ENCODE data around the gene SPOP.
"Not testable (repeated sequence)": the region's sequence is repeated elsewhere in the genome, so short reads cannot be mapped to it uniquely, and the experiment has no call there.

Gene SPOP

GRCh38 chr17:49646056-49646390 is 31.9 kb downstream of the SPOP start:
- H3K4me1 ChIP-seq (ENCODE audit: insufficient read depth, low read length) = peaks cover 29% of the 10 kb centered on the region

GRCh38 chr17:49645654-49646053 is 32.2 kb downstream of the SPOP start:
- H3K4me3 ChIP-seq (ENCODE audit: low read depth in 1 of 2, low read length in 2 of 2) = peak overlapping the region; percentile 39 to 49
- no peaks in the 10 kb centered on the region for H3K27me3 ChIP-seq (ENCODE audit: control insufficient read depth in 1 of 2, insufficient read depth in 2 of 2, low read length in 2 of 2)
- H3K9ac ChIP-seq (ENCODE audit: low read length) = peak overlapping the region; percentile 90
- H3K9me3 ChIP-seq (ENCODE audit: low read length) = no peaks in the 10 kb centered on the region
- peak overlapping the region; percentile 95 for H3K27ac ChIP-seq (ENCODE audit: low read depth, low read length)
- H3K4me1 ChIP-seq (ENCODE audit: insufficient read depth, low read length) = peaks cover 30% of the 10 kb centered on the region
- H3K36me3 ChIP-seq (ENCODE audit: insufficient read depth, low read length) = no peaks in the 10 kb centered on the region

More at GRCh38 chr17:49646056-49646390, 31.9 kb downstream of the SPOP start:
- peak overlapping the region in 1 of 2 donors; percentile 49 for H3K4me3 ChIP-seq (ENCODE audit: low read depth in 1 of 2, low read length in 2 of 2)
- H3K27me3 ChIP-seq (ENCODE audit: control insufficient read depth in 1 of 2, insufficient read depth in 2 of 2, low read length in 2 of 2); H3K36me3 ChIP-seq (ENCODE audit: insufficient read depth, low read length); H3K9me3 ChIP-seq (ENCODE audit: low read length): not testable (repeated sequence)
- H3K9ac ChIP-seq (ENCODE audit: low read length) = peak overlapping the region; percentile 90
- H3K27ac ChIP-seq (ENCODE audit: low read depth, low read length) = peak overlapping the region; percentile 95

- no peak overlapping the region for H3K27ac ChIP-seq (ENCODE audit: low read depth, low read length)
- H3K9me3 ChIP-seq (ENCODE audit: low read length) = no peaks in the 10 kb centered on the region
- H3K4me3 ChIP-seq (ENCODE audit: low read depth in 1 of 2, low read length in 2 of 2) = peak overlapping the region in 1 of 2 donors; percentile 22
These were observed 37.3 kb downstream of the SPOP start for GRCh38 chr17:49640556-49640955.

GRCh38 chr17:49638818-49639217 is 39.1 kb downstream of the SPOP start:
- no peak overlapping the region for H3K9ac ChIP-seq (ENCODE audit: low read length)
- H3K4me1 ChIP-seq (ENCODE audit: insufficient read depth, low read length) = peaks cover 57% of the 10 kb centered on the region
- H3K4me3 ChIP-seq (ENCODE audit: low read depth in 1 of 2, low read length in 2 of 2) = no peak overlapping the region
- no peaks in the 10 kb centered on the region for H3K36me3 ChIP-seq (ENCODE audit: insufficient read depth, low read length)
- H3K27me3 ChIP-seq (ENCODE audit: control insufficient read depth in 1 of 2, insufficient read depth in 2 of 2, low read length in 2 of 2) = no peaks in the 10 kb centered on the region
- H3K9me3 ChIP-seq (ENCODE audit: low read length) = no peaks in the 10 kb centered on the region
- H3K27ac ChIP-seq (ENCODE audit: low read depth, low read length) = no peak overlapping the region

More at GRCh38 chr17:49640556-49640955, 37.3 kb downstream of the SPOP start:
- no peaks in the 10 kb centered on the region for H3K36me3 ChIP-seq (ENCODE audit: insufficient read depth, low read length)
- H3K9ac ChIP-seq (ENCODE audit: low read length) = peak overlapping the region; percentile 49
- no peaks in the 10 kb centered on the region for H3K27me3 ChIP-seq (ENCODE audit: control insufficient read depth in 1 of 2, insufficient read depth in 2 of 2, low read length in 2 of 2)
- peaks cover 46% of the 10 kb centered on the region for H3K4me1 ChIP-seq (ENCODE audit: insufficient read depth, low read length)

DNA sequence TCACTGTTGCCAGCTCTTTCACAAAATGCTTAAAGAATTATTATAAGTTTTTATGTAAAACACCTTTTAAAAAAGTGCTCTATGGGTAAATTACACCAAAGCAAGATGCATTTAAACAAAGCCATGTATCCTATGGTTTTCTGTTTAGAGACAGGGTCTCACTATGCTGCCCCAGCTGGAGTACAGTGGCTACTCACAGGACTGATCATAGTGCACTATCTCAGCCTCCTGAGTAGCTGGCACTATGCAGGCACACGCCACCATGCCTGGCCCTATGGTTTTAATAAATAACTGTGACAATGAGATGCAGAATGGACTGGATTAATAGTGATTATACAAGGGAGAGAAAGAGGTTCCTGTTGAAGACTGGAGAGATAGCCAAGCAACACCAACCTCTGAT is 40.2 kb downstream of the SPOP start:
- peaks cover 68% of the 10 kb centered on the region for H3K4me1 ChIP-seq (ENCODE audit: insufficient read depth, low read length)
- no peak overlapping the region for H3K9ac ChIP-seq (ENCODE audit: low read length)
- H3K36me3 ChIP-seq (ENCODE audit: insufficient read depth, low read length) = no peaks in the 10 kb centered on the region
- H3K27ac ChIP-seq (ENCODE audit: low read depth, low read length) = peak overlapping the region; percentile 6
- H3K4me3 ChIP-seq (ENCODE audit: low read depth in 1 of 2, low read length in 2 of 2) = no peak overlapping the region
- no peaks in the 10 kb centered on the region for H3K27me3 ChIP-seq (ENCODE audit: control insufficient read depth in 1 of 2, insufficient read depth in 2 of 2, low read length in 2 of 2)
- H3K9me3 ChIP-seq (ENCODE audit: low read length) = no peaks in the 10 kb centered on the region

DNA sequence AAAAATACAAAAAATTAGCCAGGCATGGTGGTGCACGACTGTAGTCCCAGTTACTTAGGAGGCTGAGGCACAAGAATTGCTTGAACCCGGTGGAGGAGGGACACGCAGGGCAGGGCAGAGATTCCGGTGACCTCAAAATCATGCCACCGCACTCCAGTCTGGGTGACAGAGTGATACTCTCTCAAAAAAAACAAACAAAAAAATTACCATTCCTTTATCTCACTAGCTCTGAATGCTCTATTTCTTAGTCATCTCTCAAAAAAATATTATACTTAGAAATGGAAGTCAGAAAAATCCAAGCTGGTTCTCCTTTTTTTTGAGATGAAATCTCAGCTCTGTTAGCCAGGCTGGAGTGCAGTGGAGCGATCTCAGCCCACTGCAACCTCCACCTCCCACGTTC is 40.8 kb downstream of the SPOP start:
- no peaks in the 10 kb centered on the region for H3K9me3 ChIP-seq (ENCODE audit: low read length)
- no peak overlapping the region for H3K9ac ChIP-seq (ENCODE audit: low read length)
- H3K4me3 ChIP-seq (ENCODE audit: low read depth in 1 of 2, low read length in 2 of 2) = no peak overlapping the region
- H3K4me1 ChIP-seq (ENCODE audit: insufficient read depth, low read length) = peaks cover 74% of the 10 kb centered on the region
- no peak overlapping the region for H3K27ac ChIP-seq (ENCODE audit: low read depth, low read length)
- H3K27me3 ChIP-seq (ENCODE audit: control insufficient read depth in 1 of 2, insufficient read depth in 2 of 2, low read length in 2 of 2) = no peaks in the 10 kb centered on the region
- H3K36me3 ChIP-seq (ENCODE audit: insufficient read depth, low read length) = no peaks in the 10 kb centered on the region

DNA sequence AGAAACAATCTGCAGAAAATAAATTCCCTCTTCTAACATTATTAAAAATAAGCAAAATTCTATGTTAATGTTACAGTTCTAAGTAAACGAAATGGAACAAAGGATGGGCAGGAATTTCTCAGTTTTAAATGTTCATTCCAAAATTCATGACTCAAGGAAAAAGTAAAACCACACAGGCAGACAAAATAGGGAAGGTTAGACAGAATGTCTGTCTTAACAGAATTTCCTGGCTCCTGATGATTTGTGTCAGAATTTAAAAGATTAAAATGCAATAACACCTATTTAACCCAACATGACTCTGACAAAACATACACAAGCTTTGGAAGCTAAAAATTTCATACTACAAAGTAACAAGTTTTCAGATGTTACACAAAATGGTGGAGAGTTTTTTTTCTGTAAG is 42.8 kb downstream of the SPOP start:
- H3K9me3 ChIP-seq (ENCODE audit: low read length) = no peaks in the 10 kb centered on the region
- no peak overlapping the region for H3K4me3 ChIP-seq (ENCODE audit: low read depth in 1 of 2, low read length in 2 of 2)
- no peak overlapping the region for H3K9ac ChIP-seq (ENCODE audit: low read length)
- H3K36me3 ChIP-seq (ENCODE audit: insufficient read depth, low read length) = no peaks in the 10 kb centered on the region
- peak overlapping the region; percentile 10 for H3K27ac ChIP-seq (ENCODE audit: low read depth, low read length)
- H3K27me3 ChIP-seq (ENCODE audit: control insufficient read depth in 1 of 2, insufficient read depth in 2 of 2, low read length in 2 of 2) = no peaks in the 10 kb centered on the region
- H3K4me1 ChIP-seq (ENCODE audit: insufficient read depth, low read length) = peaks cover 74% of the 10 kb centered on the region

GRCh38 chr17:49634485-49634860 is 43.4 kb downstream of the SPOP start:
- H3K9ac ChIP-seq (ENCODE audit: low read length) = no peak overlapping the region
- peaks cover 80% of the 10 kb centered on the region for H3K4me1 ChIP-seq (ENCODE audit: insufficient read depth, low read length)
- H3K4me3 ChIP-seq (ENCODE audit: low read depth in 1 of 2, low read length in 2 of 2) = no peak overlapping the region
- no peaks in the 10 kb centered on the region for H3K9me3 ChIP-seq (ENCODE audit: low read length)
- peak overlapping the region; percentile 68 for H3K27ac ChIP-seq (ENCODE audit: low read depth, low read length)
- no peaks in the 10 kb centered on the region for H3K27me3 ChIP-seq (ENCODE audit: control insufficient read depth in 1 of 2, insufficient read depth in 2 of 2, low read length in 2 of 2)
- H3K36me3 ChIP-seq (ENCODE audit: insufficient read depth, low read length) = no peaks in the 10 kb centered on the region

DNA sequence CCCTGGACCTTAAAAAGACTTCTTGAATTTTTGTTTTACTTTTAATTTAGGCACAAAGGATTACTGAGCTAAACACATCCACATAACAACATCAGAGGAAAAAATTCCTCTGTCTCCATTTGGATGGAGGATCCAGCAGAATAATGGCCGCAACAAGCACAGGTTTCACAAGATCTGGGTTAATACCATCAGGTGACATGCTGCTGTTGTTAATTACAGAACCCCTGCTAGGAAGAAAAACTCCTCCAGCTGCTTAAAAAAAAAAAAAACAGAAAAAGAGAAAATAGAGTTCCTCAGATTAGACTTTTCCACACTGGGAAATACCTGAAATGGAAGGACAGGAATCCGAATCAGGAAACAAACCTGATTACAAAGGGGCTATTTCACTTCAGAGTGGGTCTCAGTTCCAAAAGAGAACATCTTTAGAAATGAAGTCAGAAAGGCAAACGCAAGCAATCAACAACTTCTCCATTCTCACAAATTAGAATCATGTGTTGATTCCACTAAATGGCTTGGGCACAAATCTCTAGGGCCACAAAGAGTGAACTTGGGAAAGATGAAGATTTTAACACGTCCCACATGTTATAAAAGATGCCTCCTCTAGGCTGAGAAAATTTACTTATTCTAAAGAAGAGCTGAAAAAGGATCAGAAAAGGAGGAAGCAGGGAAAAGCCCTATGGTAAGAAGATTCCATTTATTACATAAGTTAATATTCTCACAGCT is 44.0 kb downstream of the SPOP start:
- H3K27ac ChIP-seq (ENCODE audit: low read depth, low read length) = peak overlapping the region; percentile 68
- no peaks in the 10 kb centered on the region for H3K9me3 ChIP-seq (ENCODE audit: low read length)
- no peak overlapping the region for H3K4me3 ChIP-seq (ENCODE audit: low read depth in 1 of 2, low read length in 2 of 2)
- peaks cover 82% of the 10 kb centered on the region for H3K4me1 ChIP-seq (ENCODE audit: insufficient read depth, low read length)
- no peak overlapping the region for H3K9ac ChIP-seq (ENCODE audit: low read length)
- no peaks in the 10 kb centered on the region for H3K27me3 ChIP-seq (ENCODE audit: control insufficient read depth in 1 of 2, insufficient read depth in 2 of 2, low read length in 2 of 2)
- no peaks in the 10 kb centered on the region for H3K36me3 ChIP-seq (ENCODE audit: insufficient read depth, low read length)

GRCh38 chr17:49633250-49633649 is 44.6 kb downstream of the SPOP start:
- Histone ChIP-seq H3K27ac (ENCODE audit: low read depth, low read length) (peak overlapping the region; percentile 68), H3K4me3 (ENCODE audit: low read depth in 1 of 2, low read length in 2 of 2) (no peak overlapping the region), H3K9ac (ENCODE audit: low read length) (no peak overlapping the region), H3K4me1 (ENCODE audit: insufficient read depth, low read length) (peaks cover 84% of the 10 kb centered on the region), H3K27me3 (ENCODE audit: control insufficient read depth in 1 of 2, insufficient read depth in 2 of 2, low read length in 2 of 2) (no peaks in the 10 kb centered on the region), H3K36me3 (ENCODE audit: insufficient read depth, low read length) (no peaks in the 10 kb centered on the region), H3K9me3 (ENCODE audit: low read length) (no peaks in the 10 kb centered on the region)

DNA sequence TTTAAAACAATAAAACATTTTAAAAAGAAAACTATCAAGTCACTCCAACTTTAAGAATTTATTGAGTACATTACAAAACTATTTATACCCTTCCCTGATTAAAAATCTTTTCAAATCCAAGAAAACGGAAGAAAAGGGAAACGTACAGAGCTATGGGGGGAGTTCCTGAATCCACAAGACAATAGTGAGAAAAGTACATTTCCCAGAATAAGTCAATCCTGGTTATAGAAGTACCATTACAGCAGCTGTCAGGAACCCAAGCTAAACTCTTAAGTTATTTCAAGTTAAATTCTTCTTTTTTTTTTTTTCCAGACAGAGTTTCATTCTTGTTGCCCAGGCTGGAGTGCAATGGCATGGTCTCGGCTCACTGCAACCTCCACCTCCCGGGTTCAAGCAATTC is 45.7 kb downstream of the SPOP start:
- no peaks in the 10 kb centered on the region for H3K27me3 ChIP-seq (ENCODE audit: control insufficient read depth in 1 of 2, insufficient read depth in 2 of 2, low read length in 2 of 2)
- H3K36me3 ChIP-seq (ENCODE audit: insufficient read depth, low read length) = no peaks in the 10 kb centered on the region
- H3K27ac ChIP-seq (ENCODE audit: low read depth, low read length) = no peak overlapping the region
- peaks cover 85% of the 10 kb centered on the region for H3K4me1 ChIP-seq (ENCODE audit: insufficient read depth, low read length)
- no peaks in the 10 kb centered on the region for H3K9me3 ChIP-seq (ENCODE audit: low read length)
- no peak overlapping the region for H3K4me3 ChIP-seq (ENCODE audit: low read depth in 1 of 2, low read length in 2 of 2)
- no peak overlapping the region for H3K9ac ChIP-seq (ENCODE audit: low read length)

GRCh38 chr17:49631496-49631895 is 46.4 kb downstream of the SPOP start:
- Histone ChIP-seq H3K36me3 (ENCODE audit: insufficient read depth, low read length) (no peaks in the 10 kb centered on the region), H3K27ac (ENCODE audit: low read depth, low read length) (no peak overlapping the region), H3K9ac (ENCODE audit: low read length) (no peak overlapping the region), H3K4me3 (ENCODE audit: low read depth in 1 of 2, low read length in 2 of 2) (no peak overlapping the region), H3K27me3 (ENCODE audit: control insufficient read depth in 1 of 2, insufficient read depth in 2 of 2, low read length in 2 of 2) (no peaks in the 10 kb centered on the region), H3K4me1 (ENCODE audit: insufficient read depth, low read length) (peaks cover 80% of the 10 kb centered on the region), H3K9me3 (ENCODE audit: low read length) (no peaks in the 10 kb centered on the region)

Data from muscle layer of colon (tissue), 2 donors.